Activated CD8-positive, alpha-beta memory T cell treated with anti-CD3 and anti-CD28 coated beads for 1 hour (primary cell): Measurements from ENCODE around the gene LBX2.

Experiments used
- DNase-seq, 2 donors: peaks; one replicate each; pipeline ENCODE4 v3.0.0-alpha.2; 2020; ENCODE audit warnings: low read depth in 1 of 2; ENCODE audit errors: extremely low read depth in 1 of 2

Gene LBX2

GRCh38 chr2:74526649-74527230 is 27.3 kb upstream of the LBX2 start:
- no peak for DNase-seq

DNA sequence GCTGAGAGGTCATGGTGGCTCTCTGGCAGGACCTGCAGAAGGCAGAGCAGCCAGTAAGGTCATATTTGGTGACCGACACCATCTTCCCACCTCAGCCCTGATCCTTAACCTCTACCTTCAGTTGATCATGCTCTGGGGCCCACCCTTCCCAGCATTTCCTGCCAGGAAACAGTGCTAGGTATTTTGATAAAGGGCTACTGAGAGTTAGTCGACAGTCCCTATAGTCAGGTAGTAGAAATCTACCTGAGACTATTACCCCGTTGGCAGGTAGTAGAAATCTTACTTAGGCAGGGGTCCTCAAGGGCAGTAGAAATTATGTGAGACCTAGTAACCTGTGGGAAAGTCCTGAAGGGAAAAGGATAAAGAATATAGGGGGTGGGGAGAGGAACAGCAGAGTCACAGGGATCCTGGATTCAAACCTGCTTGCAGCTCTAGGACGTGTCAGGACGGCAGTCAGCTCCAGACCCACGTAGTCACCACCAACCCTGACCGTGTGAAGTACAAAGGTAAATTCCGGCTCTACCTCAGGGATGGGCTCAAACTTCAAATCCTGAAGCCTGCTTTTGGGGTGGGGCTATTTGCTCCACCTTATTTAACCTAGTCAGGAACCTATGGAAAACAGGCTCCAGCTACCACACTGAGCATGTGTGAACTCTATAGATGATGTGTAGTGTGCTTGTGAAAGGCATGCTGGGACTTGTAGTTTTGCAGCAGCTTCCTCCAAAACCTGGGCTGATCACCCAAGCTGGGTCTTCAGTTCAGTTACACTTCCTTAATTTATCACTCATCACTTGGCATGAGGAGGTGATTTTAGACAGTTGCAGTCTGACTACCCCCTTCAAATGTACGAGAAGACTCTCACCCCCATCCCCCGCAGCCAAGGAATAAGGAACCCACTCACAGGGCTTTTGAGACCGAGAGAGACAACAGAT is 26.6 kb upstream of the LBX2 start, which contains the start of gene DQX1:
Gene DQX1 (minus strand): TSS at position 515 of the 932 bp plus-strand sequence. CDS start 502 bp downstream, at position 13.
- DNase-seq: no peak

DNA sequence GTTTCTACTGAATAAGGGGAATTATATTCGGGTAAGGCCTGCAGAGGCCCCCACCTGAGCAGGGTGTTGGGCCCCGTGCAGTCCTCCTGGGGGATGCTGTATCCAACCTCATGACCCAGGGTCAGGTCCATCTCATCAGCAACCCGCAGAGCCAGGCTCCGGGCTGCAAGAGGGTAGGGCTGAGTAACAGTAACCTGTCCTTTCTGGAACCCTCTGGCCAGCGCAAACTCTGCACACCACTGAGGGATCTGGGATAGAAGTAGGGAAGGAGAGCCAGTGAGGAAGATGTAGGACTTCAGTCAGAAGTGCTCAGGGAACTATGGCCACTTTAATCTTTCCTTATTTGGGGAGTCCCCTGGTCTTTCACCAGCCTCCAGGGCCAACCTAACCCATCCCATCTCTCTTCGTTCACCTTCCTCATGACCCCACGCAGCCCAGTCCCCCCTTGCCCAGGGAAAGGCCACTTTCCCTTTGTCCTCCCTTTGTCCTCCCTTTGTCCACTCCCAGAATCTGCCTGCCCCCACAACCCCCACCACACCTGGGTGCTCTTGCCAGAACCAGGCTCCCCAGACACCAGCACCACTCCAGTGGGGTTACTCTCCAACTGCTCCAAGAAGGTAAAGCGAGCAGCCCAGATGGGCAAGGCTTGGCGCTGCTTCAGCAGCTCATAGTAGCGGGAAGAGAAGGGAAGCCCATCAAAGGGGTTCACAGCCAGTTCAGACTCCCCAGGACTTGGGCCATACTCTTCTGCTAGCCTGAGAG is 25.7 kb upstream of the LBX2 start:
- DNase-seq: no peak

GRCh38 chr2:74524005-74524404 is 24.6 kb upstream of the LBX2 start:
- no peak for DNase-seq

DNA sequence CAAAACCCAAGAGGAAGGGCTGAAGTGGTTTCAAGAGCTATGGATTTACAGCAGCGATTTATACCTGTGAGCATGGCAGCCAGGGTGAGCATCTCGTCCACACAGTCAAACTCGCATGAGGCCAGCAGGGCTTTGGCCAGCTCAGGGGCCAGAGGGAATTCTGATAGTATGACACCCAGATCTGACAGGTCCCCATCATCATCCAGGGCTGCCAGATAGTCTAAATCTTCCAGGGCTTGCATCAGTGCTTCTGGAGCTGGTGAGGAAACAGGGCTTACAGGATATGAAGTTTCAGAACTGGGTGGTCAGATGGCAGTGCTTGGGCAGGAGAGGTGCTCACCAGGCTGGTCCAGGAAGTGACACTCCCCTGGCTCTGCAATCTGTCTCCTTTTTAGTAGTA is 23.1 kb upstream of the LBX2 start:
- no peak for DNase-seq

- DNase-seq: no peak
Measured at GRCh38 chr2:74516650-74517049, 17.2 kb upstream of the LBX2 start.

DNA sequence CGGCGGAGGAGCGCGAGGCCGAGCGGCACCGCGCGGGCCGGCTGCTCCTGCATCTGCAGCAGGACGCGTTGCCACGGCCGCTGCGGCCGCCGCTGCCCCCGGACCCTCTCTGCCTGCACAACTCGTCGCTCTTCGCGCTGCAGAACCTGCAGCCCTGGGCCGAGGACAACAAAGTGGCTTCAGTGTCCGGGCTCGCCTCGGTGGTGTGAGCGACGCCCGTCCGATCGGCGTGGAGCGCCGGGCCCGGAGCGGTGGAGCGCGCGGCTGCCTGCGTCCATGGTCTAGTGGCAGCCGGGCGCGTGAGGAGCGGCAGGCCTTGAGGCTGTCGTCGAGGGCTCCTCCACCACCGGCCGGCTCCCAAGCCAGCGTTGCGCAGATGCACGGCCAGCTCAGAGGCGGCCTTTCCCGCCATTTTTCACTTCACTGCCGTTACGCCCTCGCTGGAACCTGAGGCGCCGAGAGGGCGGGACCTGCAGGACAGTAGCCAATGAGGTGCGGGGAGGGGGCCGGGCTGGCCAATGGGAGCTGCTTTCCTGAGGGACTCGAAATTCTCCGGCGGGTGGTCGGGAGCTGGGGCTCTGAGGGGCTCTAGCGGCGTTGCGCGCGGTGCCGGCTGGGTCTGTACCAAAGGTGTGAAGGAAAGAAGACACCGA is 16.7 kb upstream of the LBX2 start:
- DNase-seq: peak; percentile 49 to 56

DNA sequence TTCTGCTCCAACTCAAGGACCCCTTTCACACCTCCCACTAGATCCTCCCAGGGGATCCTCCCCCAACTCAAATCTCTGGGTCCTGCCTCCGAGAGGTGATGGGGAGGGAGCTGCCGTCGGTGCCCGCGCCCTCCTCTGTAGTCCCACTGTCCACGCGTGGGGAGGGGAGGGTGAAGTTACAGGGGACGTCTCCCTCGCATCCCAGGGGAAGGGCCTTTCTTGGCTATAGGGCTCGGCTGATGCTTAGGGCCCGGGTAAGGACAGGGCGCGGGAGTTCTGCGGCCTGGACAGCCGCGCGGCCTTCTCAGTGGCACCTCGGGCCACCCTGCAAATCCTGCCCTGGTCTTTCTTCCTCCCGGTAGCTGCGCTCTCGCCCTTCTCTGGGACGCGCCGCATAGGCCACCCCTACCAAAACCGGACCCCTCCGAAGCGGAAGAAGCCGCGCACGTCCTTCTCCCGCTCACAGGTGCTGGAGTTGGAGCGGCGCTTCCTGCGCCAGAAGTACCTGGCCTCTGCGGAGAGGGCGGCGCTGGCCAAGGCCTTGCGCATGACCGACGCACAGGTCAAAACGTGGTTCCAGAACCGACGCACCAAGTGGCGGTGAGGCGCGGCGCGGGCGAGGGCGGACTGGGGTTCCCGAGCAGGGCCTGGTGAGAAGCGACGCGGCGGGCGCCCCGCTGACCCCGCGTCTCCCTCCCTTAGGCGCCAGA is 16.0 kb upstream of the LBX2 start:
- DNase-seq: no peak

DNA sequence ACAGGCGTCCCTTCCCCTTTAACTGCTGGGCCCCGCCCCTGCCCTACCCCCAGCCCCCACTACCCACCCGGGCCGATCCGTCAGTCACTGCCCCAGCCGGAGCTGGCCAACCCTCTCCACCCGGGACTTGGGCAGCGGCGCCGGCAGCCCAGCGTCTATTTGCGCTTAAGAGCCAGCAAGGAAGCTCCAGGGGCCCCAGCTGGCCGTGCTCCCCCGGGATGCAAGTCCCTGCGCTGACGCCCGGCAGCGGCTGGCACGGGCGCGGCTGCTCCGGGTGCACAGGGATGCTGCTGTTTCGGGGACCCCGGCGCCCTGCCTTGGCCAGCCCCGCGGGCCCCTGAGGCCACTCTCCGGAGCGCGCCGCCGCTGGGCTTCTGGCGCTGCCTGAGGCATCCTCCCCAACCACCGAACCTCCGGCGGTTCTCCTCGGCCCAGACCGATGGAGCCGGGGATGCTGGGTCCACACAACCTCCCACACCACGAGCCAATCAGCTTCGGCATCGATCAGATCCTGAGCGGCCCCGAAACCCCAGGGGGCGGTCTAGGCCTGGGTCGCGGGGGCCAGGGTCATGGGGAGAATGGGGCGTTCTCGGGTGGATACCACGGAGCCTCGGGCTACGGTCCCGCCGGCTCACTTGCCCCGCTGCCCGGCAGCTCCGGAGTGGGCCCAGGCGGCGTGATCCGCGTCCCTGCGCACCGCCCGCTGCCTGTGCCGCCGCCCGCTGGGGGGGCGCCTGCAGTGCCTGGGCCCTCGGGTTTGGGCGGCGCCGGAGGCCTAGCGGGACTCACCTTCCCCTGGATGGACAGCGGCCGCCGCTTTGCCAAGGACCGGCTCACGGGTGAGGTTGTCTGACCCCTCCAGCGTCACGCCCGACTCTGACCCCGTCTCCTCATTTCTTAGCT is 15.2 kb upstream of the LBX2 start, which contains the start of gene TLX2:
Gene TLX2 (plus strand): TSS at position 83 of the 903 bp plus-strand sequence. CDS start 357 bp downstream, at position 440.
- DNase-seq: no peak

GRCh38 chr2:74513605-74514367 is 14.4 kb upstream of the LBX2 start:
- no peak for DNase-seq

GRCh38 chr2:74512744-74513604 is 13.6 kb upstream of the LBX2 start:
- DNase-seq: no peak

DNA sequence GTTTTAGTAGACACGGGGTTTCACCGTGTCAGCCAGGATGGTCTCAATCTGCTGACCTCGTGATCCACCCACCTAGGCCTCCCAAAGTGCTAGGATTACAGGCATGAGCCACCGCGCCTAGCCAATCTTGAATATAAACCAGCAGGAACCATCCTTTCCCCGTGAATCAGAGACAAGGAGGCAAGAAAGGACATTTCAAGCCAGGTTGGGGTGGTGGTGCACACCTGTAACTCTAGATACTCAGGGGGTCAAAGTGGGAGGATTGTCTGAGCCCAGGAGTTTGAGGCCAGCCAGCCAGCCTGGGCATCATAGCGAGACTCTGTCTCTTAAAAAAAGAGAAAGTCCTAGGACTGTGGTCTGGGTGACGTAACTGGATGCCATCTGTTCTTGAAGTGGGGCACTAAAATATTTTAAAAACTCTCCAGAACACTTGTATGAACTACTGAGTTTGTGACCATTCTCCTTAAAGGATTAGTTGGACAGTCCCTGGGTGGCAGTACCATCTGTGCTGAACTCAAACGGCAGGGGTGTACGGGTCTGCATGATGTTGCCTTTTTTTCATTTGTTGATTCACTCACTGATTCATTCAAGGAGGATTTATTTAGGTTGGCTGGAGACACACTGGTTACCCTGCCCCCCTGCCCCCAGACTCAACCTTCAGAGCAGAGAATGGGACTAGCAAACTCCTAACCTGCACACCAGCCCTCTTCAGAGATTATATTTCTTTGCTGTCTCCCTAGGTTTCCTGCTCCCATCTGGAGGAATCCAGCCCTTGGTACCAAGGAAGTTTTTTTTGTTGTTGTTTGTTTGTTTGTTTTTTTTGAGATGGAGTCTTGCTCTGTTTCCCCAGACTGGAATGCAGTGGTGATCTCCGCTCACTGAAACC is 11.9 kb upstream of the LBX2 start:
- no peak for DNase-seq

- no peak for DNase-seq
Measured at GRCh38 chr2:74510272-74510671, 10.9 kb upstream of the LBX2 start.

- no peak for DNase-seq
Measured at GRCh38 chr2:74507926-74508520, 8.6 kb upstream of the LBX2 start.

- peak; percentile 97 to 98 for DNase-seq
Measured at GRCh38 chr2:74507145-74507925, 7.9 kb upstream of the LBX2 start, which contains the start of gene PCGF1. TSS of gene PCGF1 (minus strand) at chr2:74507695. CDS start at chr2:74507668, 27 bp downstream.
